Esophagus mucosa (tissue), 1 donor: ENCODE results near the gene STX7. TPM values are rescaled to one million over a fixed set of nuclear protein-coding genes. Genes with fewer than 3 reads are reported as not detected.
A peak's percentile ranks its signal among the peaks of the same experiment; 100 is the strongest.

ENCODE experiments used
- ATAC-seq: fragments of 200-7000 bp; cut with Tn5 transposase; one replicate; pipeline ENCODE4 v1.9.1; 2020
- total RNA-seq: library from RNA; stranded (reverse); gene quantifications from one replicate; pipeline ENCODE4 v1.2.4, GENCODE V29; 2023
- donor health status: DM: yes; HTN: yes; CAD: no.

STX7 gene
- total RNA-seq, 1 donor from 2014 or later, result 38.3 TPM

DNA sequence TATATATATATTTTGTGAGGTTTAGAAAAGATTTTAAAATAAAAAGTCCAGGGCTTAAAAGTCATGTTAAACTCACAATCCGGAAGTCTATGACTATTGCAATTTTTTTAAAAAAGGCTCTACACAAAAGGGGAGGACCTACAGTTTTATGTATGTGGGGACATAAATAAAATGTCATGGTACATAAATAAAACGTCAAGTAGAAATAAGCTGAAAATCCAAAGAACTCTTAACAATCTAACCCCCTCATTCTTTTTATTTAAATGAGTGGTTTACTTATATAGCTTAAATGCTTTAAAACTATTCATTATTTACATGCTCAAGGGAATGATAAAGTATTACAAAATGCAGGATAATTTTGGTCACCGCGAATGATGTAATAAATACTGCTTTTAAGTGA lies 36.2 kb downstream of the STX7 start:
- no peak for ATAC-seq

DNA sequence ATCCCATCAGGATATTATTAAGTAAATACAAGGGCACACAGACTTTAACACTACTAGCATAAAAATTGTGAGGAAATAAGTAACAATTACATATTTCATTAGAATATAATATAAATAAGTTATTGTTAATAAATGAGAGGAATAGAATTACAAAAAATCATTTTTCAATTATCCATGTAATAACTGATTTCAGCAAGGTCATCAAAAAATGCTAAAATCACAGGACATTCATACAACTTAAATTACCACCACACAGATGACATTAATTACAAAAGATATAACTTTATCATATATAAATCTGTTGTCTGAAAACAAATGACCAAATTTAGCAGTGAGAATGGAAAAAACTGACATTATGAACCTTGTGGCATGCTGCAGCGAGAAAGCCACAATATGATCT lies 37.0 kb downstream of the STX7 start:
- ATAC-seq, result no peak

DNA sequence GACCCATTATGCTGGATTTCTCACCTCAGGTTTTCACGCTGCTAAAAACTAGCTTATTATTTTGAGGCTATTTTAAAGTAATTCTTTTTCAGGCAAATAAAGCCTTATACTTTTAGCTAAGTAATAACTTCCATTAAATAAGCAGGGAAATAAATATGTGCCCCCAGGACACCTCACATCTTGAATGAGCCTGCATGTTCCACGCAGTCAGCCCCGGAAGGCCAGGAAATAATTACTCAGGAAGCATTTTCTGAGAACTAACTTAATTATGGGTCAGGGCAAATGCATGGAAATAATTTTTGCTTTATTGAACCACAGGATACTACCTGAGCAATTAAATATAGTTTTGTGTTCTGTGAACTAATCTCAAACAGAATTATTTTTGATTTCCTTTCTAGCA lies 41.1 kb downstream of the STX7 start:
- no peak for ATAC-seq

DNA sequence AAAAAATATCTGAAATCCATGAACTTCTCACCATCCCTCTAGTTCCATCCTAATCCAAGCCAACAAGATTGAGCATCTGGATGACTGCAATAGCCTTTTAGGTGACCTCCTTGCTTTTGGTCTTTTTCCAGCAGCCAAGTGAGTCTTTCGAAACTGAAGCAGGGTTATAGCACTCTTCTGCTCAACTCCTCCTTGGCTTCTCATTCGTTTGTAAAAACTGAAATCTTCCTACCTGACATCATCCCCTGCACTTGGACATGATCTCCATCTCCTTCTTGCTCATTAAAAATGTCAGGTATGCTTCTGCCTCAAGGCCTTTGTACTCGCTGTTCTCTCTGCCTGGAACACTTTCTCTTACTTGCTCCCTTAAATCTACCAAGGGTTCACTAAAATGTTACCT lies 46.0 kb downstream of the STX7 start:
- no peak for ATAC-seq

DNA sequence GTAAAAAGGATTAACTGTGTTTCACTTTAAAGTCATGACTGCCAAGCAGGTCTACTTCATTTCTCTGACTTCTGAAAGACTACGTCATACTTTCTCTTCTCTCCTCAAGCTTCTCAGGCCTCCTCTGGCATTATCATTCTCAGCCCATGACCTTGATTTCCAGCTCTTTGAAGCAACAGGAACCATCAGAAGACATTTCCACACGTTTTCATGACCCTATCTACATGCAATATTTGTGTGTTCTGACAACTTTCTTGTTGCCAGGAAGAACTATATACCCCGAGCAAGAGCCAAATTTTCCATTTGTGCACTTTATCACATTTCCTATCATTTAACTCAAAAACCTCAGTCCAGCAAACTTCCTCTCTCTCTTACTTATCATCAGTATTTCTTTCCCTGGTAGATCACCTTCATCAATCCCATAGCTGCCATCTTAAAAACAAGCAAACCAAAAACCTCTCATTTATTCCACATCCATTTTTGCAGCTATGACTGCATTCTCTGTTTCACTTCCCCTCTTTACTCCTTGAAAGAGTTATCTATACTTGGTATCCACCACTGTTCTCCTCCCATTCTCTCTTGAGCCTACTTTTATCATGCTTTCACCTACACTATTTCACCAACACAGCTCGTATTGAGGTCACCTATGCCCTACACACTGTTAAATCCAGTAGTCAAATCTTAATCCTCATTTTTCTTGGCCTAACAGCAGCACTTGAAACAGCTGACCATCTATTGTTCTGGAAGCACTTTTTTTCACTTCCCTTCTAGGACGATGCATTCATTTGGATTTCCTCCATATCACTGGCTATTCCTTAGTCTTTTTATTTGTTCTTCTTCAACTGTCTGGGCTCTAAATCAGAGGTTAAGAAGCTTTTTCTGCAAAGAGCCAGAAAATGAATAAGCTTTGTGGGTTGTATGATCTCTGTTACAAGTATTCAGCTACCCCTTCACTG lies 47.1 kb downstream of the STX7 start:
- ATAC-seq, result no peak

DNA sequence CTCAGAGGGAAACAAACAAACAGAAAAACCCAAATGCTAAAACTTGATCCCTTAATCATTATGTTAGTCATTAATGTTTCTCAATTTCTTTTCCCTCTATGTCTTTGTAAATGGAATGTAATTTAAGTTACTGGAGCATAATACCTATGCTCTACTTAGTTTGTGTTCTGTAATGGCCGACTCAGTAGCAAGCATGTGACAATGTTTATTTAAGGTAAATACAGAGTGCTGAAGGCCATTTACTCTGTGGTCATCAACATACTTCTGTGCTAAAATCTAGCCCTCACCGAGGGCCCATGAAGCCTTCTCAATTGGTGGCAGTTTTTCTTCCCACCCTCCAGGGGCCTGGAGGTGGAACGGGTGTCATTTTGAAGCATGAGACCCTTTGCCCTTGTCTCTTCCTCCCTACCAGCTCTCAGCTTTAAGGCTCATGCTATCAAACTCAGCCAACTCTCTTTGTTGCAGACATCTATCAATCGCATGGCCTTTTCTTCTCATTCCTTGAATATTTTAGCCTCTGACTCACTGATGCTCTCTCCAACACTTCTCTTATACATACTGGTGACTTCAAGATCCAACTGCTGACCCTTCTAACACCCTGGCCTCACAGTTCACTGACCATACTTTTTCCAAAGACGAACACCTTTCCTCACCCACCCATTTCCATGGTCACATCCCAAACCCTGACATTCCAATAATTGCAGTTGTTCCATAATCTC lies 48.2 kb downstream of the STX7 start:
- no peak for ATAC-seq

DNA sequence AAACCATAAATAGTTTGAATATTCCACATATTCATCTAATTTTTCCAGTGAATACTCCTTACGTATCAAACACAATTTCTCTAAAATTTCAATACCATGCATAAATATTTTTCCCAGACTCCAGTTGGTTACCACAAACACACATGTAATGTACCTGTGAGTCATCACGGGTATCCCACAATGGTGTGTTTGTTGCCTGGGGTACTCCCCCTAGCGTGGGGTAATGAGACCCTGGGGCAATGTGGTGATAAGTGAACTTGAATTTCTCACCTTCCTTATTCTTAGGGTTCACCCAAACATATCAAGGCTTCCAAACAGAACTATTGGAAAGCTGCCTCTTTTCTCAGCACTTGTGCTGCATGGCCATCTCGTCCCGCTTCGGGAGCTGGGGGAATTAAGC lies 51.0 kb downstream of the STX7 start:
- ATAC-seq, result no peak

DNA sequence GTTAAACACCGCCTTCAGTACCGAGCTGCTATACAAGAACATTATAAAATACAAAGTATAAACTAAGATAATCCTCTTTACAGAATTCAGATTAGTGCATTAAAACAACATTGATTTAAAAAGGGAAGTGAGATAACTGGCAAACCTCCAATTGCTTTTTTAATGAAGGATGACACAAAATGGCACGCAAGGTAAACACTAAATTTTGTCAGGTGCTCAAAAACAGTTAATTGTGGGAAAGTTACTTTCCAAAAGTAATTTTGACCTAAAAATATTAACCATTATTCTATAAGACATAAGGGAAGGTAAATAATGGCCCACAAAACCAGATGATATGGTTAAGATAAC lies 53.3 kb downstream of the STX7 start:
- ATAC-seq, result no peak

DNA sequence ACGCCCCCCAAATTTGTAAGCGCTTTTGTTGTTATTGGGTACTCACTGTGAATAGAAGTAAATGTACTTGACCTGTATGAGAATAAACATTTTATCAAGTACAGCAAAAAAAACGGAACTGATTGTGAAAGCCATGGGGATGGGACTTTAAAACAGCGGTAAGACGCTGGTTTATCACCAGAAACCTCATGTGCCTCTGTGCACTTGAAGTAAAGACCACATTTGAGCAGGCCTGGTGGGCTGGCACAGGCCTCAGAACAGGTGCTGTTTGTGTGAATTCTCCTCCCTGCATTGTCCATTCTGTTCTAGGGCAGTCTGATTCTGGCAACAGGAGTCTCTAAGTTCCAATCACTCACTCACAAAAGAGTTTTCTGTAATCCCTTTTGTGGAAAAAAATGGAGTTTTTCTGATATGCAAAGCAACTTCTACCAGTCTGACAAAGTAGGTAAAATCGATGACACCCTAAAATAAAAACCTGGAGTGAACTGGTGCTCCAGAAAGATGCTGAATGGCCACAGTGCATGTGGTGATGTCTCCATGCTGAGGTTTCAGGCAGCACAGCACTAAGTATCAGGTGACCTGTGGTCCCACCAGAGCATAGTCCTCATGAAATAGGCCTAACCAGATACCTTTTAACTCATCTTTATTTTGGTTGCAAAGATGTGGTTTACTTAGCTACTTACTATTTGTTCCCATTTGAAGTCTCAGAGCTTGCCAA lies 53.9 kb downstream of the STX7 start:
- ATAC-seq, result no peak

DNA sequence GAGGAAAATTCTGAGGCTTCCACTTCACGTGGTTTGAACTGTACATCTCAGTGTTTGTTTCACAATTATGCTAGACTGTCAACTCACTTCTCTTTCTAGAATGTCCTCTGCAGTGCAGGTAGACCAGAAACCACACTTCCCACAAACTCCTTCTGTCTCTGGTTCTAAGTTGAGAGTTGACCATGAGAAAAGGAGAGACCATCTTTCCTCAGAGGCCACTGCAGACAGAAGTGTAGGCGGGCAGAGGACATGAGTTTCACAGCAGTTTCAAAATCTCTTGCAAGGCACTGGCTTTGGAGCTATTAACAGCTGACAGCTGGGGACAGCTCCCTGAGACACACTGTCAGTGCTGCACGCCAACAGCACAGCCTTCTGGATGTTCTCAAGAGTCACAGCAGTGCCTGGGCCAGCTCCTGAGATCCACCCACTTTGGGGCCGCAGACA lies 56.2 kb downstream of the STX7 start:
- ATAC-seq, result peak; percentile 22

DNA sequence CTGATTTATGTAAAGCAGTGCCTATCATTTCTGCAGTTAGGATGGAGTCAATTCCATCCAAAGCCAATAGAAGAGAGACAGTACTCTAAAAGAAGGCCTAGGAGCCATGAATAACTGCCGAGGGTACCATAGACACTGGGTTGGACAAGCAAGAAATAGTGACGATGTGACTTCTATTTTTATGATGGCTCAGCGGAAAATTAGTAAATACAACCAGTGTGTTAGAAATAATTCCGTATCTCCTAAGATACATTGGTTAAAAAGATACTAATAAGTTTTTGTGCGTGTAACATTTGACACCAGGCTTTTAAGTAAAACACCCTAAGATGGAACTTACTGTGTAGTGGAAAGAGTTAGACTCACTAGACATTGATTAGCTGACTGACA lies 66.1 kb downstream of the STX7 start:
- ATAC-seq, result no peak

DNA sequence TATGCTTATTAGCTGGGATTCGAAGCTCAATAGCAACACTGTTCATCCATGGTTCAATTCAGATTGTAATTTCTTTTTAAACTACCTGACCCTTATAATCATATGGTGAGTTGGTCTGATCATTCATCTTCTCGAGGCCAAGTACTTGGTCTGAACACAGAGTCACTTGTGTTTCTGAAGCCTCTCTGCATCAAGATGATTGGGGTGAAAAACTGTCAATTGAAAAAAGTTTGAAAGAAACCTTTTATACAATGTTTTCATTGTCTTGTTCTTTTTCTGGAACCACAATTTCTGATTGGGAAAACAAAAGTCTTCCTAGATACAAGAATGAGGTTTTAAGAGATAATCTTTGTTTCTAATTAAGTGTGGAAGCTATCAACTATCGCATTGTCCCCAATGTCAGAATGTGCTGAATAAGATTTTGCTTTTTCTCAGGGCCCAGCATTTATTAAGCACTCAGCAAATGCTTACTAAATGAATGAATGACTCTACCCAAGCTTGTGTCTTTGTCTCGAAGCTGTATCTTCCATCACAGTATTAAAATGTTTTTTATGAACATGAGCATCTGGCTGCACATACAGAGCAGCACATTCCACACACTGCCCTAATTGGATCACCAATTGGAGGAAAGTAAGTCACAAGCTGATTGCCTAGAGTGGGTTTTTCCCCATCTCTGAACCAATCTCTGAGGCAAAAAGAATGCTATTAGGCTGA lies 66.6 kb downstream of the STX7 start:
- no peak for ATAC-seq

DNA sequence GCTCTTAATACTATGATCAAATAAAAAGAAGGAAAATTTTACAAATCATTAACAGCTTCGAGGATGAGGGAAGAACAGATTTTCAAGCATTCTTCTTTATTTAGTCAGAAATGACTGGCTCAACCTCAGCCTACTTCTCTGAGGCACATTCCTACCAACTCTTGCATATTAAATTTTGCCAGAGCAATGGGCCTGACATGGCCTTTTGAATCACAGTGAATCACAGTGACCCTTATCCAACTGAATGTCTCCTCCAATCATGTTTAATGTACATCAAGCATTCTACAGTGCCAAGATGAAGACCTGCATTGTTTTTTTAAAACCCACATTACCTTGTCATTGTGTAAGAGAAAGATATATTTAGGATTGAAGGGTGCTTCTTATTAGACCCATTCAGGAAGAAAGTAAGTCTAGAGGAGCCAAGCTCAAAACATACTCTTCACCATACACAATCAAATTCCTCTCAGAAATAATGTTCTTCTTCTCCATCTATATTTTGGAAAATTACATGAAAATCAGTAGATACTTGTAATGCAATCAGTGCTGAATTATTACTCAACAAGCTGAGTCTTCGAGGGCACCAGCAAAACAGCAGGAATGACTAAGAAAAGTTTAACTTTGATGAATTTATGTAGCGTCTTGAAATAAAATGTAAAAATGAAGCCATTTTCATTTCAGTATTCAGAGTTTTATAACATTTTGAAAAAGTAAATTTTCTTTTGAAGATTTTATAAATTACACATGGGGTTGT lies 67.5 kb downstream of the STX7 start:
- ATAC-seq, result no peak

DNA sequence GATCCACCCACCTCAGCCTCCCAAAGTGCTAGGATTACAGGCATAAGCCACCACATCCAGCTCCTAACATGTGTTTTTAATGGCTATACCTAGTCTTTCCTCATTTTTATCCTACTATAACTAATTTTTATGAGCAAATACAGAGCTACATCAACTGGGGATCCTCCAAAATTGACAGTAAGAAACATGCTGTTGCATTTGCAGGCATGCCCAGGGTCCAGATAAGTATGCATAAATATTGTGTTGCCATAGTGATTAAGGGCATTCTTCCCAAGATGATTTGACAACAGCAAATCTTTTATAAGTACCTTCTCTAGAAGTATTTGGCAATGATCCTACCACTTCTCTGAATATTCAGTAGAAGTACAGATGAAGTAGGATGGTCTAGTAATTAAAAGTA lies 69.7 kb downstream of the STX7 start:
- no peak for ATAC-seq

DNA sequence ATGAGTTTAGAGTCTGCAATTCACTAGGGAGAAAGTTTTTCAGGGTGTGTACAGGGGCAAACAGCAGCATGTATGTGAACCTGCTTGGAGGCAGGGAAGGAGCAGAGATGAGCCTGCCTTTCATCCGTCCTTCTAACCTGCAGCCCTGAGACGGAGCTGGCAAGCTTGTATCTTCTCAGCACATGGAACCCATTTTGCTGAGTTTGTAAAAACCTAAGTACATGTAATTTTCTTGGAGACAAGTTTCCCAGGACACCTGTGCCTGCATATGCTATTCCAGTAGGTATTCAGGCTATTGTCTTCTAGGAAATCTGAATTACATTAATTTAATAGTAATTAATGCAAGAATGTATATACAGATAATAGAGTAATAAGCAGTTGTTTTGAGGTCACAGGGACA lies 82.8 kb downstream of the STX7 start:
- ATAC-seq, result no peak

DNA sequence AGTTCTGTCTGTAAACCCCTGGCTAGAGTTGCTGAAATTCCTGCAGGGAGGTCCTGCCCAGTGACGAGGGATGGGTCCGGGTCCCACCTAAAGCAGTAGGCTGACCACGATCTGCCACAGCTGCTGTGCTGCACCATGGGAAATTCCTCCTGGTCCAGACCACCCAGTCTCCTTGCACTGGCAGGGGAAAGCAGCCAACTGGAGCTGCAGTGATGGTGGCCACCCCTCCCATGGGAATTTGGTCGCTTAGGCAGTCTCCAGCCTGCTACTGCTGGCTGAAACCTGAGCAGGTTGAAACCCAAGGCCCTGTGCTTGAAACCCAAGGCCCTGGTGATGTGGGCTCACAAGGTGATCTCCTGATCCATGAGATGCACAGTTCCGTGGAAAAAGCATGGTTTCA lies 87.7 kb downstream of the STX7 start:
- no peak for ATAC-seq

DNA sequence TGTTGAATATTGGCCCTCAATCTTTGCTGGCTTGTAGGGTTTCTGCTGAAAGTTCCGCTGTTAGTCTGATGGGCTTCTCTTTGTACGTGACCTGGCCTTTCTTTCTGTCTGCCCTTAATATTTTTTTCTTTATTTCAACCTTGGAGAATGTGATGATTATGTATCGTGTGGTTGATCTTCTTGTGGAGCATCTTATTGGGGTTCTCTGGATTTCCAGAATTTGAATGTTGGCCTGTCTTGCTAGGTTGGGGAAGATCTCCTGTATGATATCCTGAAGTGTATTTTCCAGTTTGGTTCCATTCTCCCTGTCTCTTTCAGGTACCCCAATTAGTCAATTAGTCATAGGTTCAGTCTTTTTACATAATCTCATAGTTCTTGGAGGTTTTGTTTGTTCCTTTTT lies 89.1 kb downstream of the STX7 start:
- no peak for ATAC-seq

DNA sequence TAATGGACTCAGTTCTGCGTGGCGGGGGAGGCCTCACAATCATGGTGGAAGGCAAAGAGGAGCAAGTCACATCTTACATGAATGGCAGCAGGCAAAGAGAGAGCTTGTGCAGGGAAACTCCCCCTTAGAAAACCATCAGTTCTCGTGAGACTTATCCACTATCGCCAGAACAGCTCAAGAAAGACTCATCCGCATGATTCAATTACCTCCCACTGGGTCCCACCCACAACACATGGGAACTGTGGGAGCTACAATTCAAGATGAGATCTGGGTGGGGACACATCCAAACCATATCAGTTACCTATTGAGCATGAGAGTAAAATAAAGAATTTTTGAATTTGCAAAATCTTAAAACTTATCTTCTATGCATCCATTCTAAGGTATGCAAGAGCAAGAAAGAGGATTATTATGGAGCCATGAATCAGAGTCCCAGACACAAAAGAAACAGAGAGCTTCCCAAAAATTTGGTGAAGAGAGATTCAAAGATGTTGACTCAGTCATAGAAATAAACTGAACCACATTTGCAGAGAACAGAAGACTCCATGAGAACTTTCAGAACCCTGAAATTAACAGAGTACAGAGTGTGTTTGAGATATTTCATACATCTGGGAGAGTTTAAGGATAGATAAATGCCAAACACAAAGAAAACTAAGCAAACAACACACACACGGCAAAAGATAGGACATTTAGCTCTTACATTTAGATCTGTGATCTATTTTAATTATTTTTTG lies 94.5 kb downstream of the STX7 start:
- no peak for ATAC-seq

DNA sequence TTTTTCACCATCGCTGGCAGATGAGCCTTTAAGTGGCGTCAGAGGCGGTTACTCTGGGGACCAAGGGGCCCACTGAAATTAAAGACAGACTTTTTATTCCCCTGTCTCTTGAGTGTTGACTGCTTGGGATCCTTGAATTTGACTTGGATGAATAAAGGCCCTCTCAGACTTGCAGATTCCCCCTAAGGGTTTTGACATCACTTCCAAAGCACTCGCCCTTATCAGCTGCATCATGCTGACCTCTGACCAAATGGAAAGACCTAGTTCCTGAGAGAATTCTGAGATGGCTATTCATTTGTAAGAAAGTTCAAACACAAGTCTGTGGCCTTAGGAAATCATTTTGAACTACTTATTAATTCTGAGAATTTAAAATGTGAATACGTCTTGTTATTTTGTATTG lies 98.2 kb downstream of the STX7 start:
- ATAC-seq, result no peak

DNA sequence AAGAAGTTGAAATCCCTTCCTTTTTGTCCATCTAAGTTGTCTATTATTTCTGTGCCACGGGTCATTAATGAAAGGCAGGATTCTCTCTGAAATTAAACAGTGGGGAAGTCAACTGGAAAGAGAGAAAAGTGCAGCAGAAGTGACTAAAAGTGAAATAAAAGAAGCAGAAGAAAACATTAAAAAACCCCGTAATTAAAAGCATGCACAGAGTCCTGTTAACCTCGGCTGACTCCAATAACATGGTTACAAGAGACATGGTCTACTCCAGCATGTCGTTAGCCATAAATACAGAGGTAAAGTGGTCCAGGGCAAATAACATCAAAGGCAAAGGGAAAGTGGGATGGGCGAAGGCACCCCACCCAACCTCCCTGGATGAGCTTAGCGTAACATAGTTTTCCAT lies 98.6 kb downstream of the STX7 start:
- ATAC-seq, result no peak

DNA sequence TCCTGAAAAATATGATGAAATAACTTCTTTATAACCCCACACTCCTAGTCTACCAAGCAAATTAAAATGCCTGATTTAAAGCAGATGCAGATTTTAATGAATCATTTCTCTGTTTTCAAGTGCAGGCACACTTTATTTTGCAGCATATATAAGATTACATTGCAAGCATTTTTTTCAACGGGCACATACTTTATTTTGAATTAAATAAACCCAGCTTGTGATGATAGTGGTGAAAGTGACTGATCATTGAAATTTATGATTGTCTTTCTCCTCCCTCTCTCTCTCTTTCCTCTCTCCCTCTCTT lies 99.5 kb downstream of the STX7 start:
- no peak for ATAC-seq
